Prostate gland (tissue), 2 donors: Measurements from ENCODE around the gene MUC13. TPM values are rescaled to one million over a fixed set of nuclear protein-coding genes. Genes with fewer than 3 reads are reported as not detected.

Experiments used
- DNase-seq: peaks from one replicate; pipeline ENCODE4 v3.0.0-alpha.2; 2019; ENCODE audit warnings: low spot score
- H3K27ac ChIP-seq, 2 donors: fragments of 200-600 bp; sonication (generic); 2 replicates each; pipeline ENCODE4 v1.5.1; 2017 to 2019
- H3K27me3 ChIP-seq: fragments of 200-600 bp; sonication (generic); replicated peaks from 2 replicates; pipeline ENCODE4 v1.5.1; 2019; ENCODE audit not compliant: insufficient read depth
- H3K36me3 ChIP-seq, 2 donors: fragments of 200-600 bp; sonication (generic); 1 replicate in 1 of 2; 2 replicates in 1 of 2; pipeline versions ENCODE4 v1.5.1 to v1.8.1; 2017 to 2019
- H3K4me1 ChIP-seq: fragments of 200-600 bp; sonication (generic); replicated peaks from 2 replicates; pipeline ENCODE4 v1.5.1; 2019
- H3K4me3 ChIP-seq, 2 donors: fragments of 200-600 bp; sonication (generic); 2 replicates each; pipeline ENCODE4 v1.5.1; 2017 to 2019
- H3K9me3 ChIP-seq: fragments of 200-600 bp; sonication (generic); 2 replicates; pipeline ENCODE4 v1.5.1; 2017
- POLR2A ChIP-seq: fragments of 450-650 bp; IDR thresholded peaks from one replicate; pipeline ENCODE4 v1.6.1; 2016; ENCODE audit warnings: antibody characterized with exemption, mild to moderate bottlenecking
- POLR2AphosphoS5 ChIP-seq: sonication (generic); formaldehyde crosslinking; IDR thresholded peaks from one replicate; pipeline ENCODE4 v1.6.1; 2017; ENCODE audit warnings: antibody characterized with exemption
- WGBS: methylation state at CpG from one replicate; pipeline ENCODE4 v1.1.5; 2018; 5-methylcytosine and 5-hydroxymethylcytosine counted together
- intact Hi-C: fragments of 100-400 bp; cut with DNase I; formaldehyde crosslinking; loops from one replicate; pipeline ENCODE4 v1.14.2; 2022
- total RNA-seq, 2 donors: library from RNA; depleted of rRNA; stranded (reverse); fragments of >200 nt; gene quantifications; one replicate each; pipeline ENCODE4 v1.1.0, GENCODE V29; 2016
- TF ChIP-seq, protein P1 (sequence below), 4 experiments: fragments of 200-600 bp in 2 of 4; fragments of 450-650 bp in 2 of 4; sonication (generic) in 2 of 4; IDR thresholded peaks; 1 replicate in 3 of 4; 2 replicates in 1 of 4; pipeline ENCODE4 v1.5.1; 2016 to 2019; ENCODE audit warnings: antibody characterized with exemption in 4 of 4, mild to moderate bottlenecking in 2 of 4, moderate library complexity in 2 of 4

Gene MUC13
- total RNA-seq, 2 donors from 2014 or later: 1.3 to 1.5 TPM

DNA sequence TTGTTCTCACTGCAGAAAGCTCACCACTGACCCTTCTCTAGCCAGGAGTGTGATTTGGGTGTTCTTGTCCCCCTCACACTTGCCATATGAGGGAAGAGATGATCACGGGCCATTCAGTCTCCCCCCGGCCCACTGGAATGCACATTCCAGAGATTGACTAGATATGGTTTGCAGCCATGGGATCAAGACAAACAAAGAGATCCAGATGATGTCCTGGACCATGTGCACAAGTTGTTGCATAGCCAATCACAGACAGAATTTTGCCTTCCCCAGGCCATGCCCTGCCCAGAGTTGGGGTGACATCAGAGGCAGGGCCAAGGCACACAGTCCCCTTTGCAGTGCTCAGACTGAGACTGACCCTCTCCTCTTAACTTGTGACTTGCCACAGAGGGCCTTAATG is 14.8 kb downstream of the MUC13 start:
- TF ChIP-seq, protein P1, sequence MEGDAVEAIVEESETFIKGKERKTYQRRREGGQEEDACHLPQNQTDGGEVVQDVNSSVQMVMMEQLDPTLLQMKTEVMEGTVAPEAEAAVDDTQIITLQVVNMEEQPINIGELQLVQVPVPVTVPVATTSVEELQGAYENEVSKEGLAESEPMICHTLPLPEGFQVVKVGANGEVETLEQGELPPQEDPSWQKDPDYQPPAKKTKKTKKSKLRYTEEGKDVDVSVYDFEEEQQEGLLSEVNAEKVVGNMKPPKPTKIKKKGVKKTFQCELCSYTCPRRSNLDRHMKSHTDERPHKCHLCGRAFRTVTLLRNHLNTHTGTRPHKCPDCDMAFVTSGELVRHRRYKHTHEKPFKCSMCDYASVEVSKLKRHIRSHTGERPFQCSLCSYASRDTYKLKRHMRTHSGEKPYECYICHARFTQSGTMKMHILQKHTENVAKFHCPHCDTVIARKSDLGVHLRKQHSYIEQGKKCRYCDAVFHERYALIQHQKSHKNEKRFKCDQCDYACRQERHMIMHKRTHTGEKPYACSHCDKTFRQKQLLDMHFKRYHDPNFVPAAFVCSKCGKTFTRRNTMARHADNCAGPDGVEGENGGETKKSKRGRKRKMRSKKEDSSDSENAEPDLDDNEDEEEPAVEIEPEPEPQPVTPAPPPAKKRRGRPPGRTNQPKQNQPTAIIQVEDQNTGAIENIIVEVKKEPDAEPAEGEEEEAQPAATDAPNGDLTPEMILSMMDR (IDR thresholded peaks at IDR 0.05): no peak
- TF ChIP-seq POLR2A (no peak), POLR2AphosphoS5 (no peak)
- Histone ChIP-seq H3K36me3 (no peaks in the 10 kb centered on the region), H3K27me3 (no peaks in the 10 kb centered on the region), H3K27ac (no peak overlapping the region), H3K4me3 (no peak overlapping the region), H3K9me3 (no peaks in the 10 kb centered on the region), H3K4me1 (no peaks in the 10 kb centered on the region)
- no peak for DNase-seq
- 16% methylated on average over 2 of the region's 2 CpGs for WGBS
- intact Hi-C loops: loop anchor here (10.0 kb wide), 1 partner anchor 245 kb away; no protein-coding TSS in a partner anchor

DNA sequence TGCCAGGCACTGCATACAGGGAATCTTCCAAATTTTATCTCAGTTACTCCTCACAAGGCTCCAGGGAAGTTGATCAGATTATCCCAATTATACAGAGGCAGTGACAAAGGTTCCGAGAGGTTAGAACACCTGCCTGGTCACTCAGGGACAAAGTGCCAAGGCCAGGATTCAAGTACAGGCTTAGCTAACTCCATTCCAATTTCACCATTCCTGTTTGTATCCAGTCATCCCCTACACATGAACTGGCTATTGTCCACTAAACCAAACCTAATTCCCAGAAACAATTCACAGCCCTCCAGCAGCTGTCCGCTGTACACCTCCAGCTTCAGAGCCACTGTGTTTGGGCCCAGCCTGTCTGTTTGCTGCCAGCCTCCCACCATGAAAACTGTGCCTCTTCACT is 16.0 kb downstream of the MUC13 start:
- WGBS: 98% methylated on average over 2 of the region's 2 CpGs
- no peak overlapping the region for H3K27ac ChIP-seq
- H3K4me3 ChIP-seq: no peak overlapping the region
- no peaks in the 10 kb centered on the region for H3K27me3 ChIP-seq
- no peaks in the 10 kb centered on the region for H3K9me3 ChIP-seq
- TF ChIP-seq POLR2A (no peak), POLR2AphosphoS5 (no peak)
- TF ChIP-seq, protein P1 (IDR thresholded peaks at IDR 0.05): no peak
- no peaks in the 10 kb centered on the region for H3K4me1 ChIP-seq
- no peaks in the 10 kb centered on the region for H3K36me3 ChIP-seq
- intact Hi-C loops: no loop called here
- no peak for DNase-seq

DNA sequence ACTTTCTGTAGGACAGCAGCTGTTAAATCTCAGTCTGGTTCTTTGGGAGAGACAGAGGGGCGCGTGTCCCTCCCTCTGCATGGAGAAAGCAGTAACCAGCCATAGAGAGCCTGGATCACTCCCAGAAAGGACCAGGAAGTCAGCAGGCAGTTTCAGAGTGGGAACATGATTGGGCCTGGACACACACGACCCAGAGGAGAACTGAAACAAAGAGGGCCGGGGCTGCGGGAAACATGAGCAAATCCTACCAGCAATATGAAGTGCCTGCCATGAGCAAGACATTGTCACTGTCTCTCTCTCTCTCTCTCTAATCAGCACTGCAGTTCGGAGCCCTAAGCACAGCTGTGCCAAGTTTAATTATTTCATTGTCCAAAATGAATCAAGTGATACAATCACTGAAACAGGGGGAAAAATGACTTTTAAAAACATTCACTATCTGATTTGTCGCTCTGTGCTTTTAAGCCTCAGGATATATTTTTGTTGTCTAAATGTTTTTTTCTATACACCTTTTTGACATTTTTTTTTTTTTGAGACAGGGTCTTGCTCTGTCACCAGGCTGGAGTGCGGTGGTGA is 17.6 kb downstream of the MUC13 start:
- no peak for DNase-seq
- H3K36me3 ChIP-seq: no peaks in the 10 kb centered on the region
- H3K9me3 ChIP-seq: no peaks in the 10 kb centered on the region
- no peak overlapping the region for H3K4me3 ChIP-seq
- no peak overlapping the region for H3K27ac ChIP-seq
- no peak for TF ChIP-seq POLR2AphosphoS5
- no peak for TF ChIP-seq POLR2A
- TF ChIP-seq, protein P1 (IDR thresholded peaks at IDR 0.05): no peak
- 43% methylated on average over 8 of the region's 8 CpGs for WGBS
- no peaks in the 10 kb centered on the region for H3K27me3 ChIP-seq
- intact Hi-C loops: no loop called here
- H3K4me1 ChIP-seq: no peaks in the 10 kb centered on the region

GRCh38 chr3:124915254-124915653 is 19.3 kb downstream of the MUC13 start:
- Histone ChIP-seq H3K36me3 (no peaks in the 10 kb centered on the region), H3K9me3 (no peaks in the 10 kb centered on the region), H3K4me1 (no peaks in the 10 kb centered on the region), H3K27ac (no peak overlapping the region), H3K4me3 (no peak overlapping the region), H3K27me3 (no peaks in the 10 kb centered on the region)
- no peak for DNase-seq
- intact Hi-C loops: no loop called here
- TF ChIP-seq, protein P1 (IDR thresholded peaks at IDR 0.05): no peak
- TF ChIP-seq POLR2A (no peak), POLR2AphosphoS5 (no peak)
- 100% methylated on average over 3 of the region's 3 CpGs for WGBS

DNA sequence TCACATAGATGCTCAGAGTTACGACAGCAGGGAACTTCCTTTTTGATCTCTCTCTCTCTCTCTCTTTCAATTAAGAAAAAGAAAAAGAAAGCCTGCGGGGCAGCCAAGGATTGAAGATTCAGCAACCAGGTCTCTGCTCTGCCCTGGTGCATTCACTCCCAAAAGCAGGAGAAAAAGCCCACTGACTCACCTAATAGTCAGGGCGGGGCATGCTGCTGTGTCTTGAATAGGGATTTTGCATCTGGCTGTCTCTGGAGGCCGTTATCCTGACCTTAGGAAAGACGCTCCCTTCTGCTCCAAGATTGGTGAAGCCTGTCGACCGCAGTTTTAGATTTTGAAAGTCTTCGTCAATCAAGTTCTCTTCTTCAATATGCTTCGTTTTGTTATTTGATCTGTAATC is 26.6 kb downstream of the MUC13 start:
- Histone ChIP-seq H3K4me1 (no peaks in the 10 kb centered on the region), H3K9me3 (no peaks in the 10 kb centered on the region), H3K27me3 (no peaks in the 10 kb centered on the region), H3K36me3 (no peaks in the 10 kb centered on the region), H3K27ac (no peak overlapping the region), H3K4me3 (no peak overlapping the region)
- TF ChIP-seq POLR2AphosphoS5: no peak
- TF ChIP-seq, protein P1 (IDR thresholded peaks at IDR 0.05): no peak
- TF ChIP-seq POLR2A: no peak
- intact Hi-C loops: loop anchor here (10.0 kb wide), 1 partner anchor 343 kb away; no protein-coding TSS in a partner anchor
- DNase-seq: no peak
- WGBS: 83% methylated on average over 9 of the region's 9 CpGs
